Ramos (cell line): ENCODE measurements around the gene BIK.

Experiments used
- in situ Hi-C: fragments of 300-500 bp; cut with MboI; formaldehyde crosslinking; loops from one replicate; pipeline ENCODE4 v1.14.3; 2022; ENCODE audit warnings: low sequenced_read_pairs; ENCODE audit not compliant: unreplicated experiment

BIK gene, protein sequence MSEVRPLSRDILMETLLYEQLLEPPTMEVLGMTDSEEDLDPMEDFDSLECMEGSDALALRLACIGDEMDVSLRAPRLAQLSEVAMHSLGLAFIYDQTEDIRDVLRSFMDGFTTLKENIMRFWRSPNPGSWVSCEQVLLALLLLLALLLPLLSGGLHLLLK

DNA sequence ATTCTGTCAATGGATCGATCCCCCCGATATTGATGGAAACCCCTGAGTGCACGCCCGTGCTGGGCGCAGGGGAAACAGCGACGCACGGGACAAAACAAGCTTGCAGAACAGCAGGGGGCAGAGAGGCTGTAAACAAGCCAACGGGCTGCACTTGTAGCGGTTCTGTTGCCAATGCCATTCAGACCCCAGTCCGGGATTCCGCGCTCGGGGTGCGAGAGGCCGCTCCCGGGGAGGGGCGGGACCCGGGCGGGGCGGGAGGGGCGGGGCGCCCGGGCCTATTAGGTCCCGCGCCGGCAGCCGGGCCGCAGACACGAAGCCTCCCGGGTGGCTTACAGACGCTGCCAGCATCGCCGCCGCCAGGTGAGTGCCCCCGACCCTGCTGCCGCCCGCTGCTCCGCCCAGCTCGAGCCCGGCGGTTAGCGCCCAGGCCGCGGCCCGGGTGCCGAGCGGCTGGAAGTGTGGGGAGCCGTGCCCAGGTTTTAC, at the start of gene BIK:
BIK (plus strand) TSS at position 307 of the 483 bp plus-strand sequence. CDS start 13,273 bp downstream, outside the sequence.
- in situ Hi-C loops: loop anchor here (5.0 kb wide), 1 partner anchor 568 kb away; no protein-coding TSS in a partner anchor

DNA sequence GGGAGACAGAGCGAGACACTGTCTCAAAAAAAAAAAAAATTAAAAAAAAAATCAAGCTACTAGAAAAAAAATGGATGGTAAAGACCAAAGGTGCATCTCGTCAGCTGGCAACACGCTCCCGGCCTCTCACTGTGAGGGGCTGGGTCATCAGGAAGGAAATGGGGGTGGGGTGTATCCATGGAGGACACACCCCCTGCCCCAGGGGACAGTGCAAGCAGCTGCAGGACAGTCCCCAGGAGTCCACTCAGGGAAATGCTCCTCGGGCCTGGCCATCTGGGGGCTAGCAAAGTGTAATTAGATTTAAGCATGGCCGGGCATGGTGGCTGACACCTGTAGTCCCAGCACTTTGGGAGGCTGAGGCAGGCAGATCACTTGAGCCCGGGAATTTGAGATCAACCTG, 44.4 kb upstream of the BIK start:
- in situ Hi-C loops: no loop called here

DNA sequence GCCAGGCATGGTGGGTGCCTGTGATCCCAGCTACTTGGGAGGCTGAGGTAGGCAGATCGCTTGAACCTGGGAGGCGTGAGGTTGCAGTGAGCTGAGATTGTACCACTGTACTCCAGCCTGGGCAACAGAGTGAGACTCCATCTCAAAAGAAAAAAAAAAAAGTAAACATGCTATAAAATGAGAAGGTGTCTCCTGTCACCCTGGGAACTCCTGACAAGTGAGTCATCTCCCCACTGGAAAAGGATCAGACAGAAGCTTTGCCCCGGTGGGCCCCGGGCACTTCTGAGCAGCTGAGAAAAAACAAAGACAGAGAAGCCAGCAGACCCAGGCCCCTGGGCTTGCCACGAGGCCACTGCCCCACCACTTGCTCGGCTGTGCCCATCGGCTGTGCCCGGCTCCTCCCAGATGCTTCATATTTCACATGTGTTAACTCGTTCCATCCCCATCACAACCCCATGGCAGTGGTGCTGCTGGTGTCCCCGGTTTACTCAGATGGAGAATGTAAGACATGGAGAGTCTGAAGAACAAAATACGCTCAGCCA, 43.6 kb upstream of the BIK start:
- in situ Hi-C loops: no loop called here

- in situ Hi-C loops: no loop called here
Observed at GRCh38 chr22:43077121-43077877, 33.3 kb upstream of the BIK start.

- in situ Hi-C loops: no loop called here
Observed at GRCh38 chr22:43078522-43078921, 32.0 kb upstream of the BIK start.

DNA sequence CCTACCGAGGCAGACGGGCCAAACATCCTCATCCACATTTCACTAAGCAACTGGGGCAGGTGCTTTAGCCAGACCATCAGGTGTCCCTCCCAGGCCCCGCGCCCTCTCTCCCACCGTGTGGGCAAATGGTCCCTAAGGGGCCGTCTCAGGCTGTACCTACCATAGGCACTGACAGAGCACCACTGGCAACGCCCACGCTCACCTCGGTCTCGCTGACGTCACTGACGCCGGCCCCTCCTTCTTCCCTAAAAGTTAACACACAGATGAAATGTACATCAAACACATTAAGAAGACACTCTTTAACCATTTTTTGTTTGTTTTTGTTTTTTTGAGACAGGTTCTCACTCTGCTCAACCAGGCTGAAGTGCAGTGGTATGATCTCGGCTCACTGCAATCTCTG, 30.8 kb upstream of the BIK start:
- in situ Hi-C loops: no loop called here

DNA sequence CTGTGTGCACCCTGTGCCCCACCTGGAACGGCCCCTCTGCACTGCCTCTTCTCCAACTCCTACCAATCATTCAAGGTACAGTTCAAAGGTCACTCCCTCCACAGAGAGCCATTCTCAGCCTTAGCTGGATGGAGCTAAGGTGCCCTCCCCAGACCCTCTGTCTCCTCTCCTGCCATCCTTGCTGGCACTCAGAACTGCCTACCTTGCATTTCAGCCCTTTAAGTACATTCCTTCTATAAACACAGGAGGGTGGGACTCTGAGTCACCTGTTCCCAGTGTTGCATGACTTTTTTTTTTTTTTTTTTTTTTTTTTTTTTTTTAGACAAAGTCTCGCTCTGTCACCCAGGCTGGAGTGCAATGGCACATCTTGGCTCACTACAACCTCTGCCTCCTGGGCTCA, 29.9 kb upstream of the BIK start:
- in situ Hi-C loops: no loop called here

DNA sequence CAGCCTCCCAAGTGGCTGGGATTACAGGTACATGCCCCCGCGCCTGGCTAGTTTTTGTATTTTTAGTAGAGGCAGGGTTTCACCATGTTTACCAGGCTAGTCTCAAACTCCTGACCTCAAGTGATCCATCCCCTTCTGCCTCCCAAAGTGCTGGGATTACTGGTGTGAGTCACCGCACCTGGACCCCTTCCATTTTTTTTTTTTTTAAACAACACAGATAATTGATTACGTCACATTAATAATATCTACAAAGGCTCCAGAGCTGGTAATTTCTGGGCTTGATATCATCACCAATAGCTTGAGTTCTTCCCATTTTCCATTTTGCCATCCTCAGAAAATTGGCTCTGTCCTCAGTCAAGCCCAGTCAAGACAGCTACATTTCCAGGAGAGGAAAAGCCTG, 28.6 kb upstream of the BIK start:
- in situ Hi-C loops: no loop called here

- in situ Hi-C loops: no loop called here
Observed at GRCh38 chr22:43085658-43086606, 24.6 kb upstream of the BIK start.

- in situ Hi-C loops: no loop called here
Observed at GRCh38 chr22:43088627-43088983, 21.9 kb upstream of the BIK start.

- in situ Hi-C loops: no loop called here
Observed at GRCh38 chr22:43088984-43089717, 21.4 kb upstream of the BIK start, which contains the start of gene TTLL1. TTLL1 (minus strand) TSS chr22:43089391; CDS start chr22:43075586, 13,805 bp downstream.

DNA sequence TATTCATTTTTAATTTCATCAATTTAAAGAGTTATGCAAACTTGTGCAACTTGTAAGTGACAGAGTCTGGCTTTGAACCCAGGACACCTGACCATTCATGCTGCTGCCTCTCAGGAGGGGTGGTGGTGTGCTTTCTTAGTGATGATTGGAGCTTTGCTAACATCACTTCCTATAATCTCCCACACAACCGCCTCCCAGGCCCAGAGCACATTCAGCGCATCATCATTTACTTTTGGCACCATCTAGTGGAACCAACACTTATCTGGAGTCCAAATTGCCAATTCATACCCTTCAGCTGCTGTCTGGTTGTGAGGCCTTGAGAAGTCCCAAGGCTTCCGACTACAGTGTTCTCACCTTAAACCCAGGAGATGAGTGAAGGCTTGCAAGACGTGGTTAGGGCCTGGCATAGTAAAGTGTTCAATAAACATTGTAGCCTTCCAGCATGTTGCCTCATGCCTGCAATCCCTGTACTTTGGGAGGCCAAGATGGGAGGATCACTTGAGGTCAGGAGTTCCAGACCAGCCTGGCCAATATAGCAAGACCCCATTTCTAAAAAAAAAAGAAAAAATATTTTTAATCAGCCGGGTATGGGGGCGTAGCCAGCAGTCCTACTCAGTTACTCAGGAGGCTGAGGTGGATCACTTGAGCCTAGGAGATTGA, 20.3 kb upstream of the BIK start:
- in situ Hi-C loops: no loop called here

GRCh38 chr22:43092085-43092484, 18.5 kb upstream of the BIK start:
- in situ Hi-C loops: no loop called here

- in situ Hi-C loops: no loop called here
Observed at GRCh38 chr22:43094085-43094484, 16.5 kb upstream of the BIK start.

DNA sequence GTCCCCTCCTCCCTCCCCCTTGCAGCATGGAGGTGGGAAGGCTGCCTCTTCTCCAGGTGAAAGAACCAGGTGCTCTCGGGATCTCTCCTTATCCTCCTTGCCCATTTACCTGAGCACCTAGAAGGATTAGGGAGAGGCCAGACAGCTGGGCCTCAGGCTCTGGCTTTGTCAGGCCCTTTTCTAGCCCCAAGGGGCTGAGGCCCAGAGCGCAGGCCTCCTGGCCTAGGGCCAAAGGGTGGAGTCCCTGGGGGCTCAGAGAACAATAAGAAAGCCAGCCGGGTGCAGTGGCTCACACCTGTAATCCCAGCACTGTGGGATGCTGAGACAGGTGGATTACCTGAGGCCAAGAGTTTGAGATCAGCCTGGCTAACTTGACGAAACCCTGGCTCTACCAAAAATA, 16.0 kb upstream of the BIK start:
- in situ Hi-C loops: no loop called here

DNA sequence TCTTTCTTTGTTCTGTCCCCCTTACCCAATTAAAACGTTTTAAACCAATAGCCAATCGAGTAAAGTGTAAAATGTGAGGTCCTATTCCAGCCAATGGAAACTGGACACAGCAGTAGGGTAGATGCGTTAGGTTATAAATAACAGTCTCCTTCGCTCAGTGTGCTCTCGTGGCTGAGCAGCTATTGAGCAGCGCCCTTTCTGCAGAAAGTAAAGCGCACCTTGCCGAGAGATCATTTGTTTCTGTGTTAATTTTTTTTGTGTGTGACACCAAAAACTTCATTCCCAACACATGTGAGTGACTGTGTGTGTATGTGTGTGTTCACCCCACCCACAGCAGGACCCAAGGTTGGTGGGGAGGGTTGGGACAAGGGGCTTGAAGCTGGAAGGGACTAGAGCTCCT, 14.1 kb upstream of the BIK start:
- in situ Hi-C loops: no loop called here

GRCh38 chr22:43098356-43098755, 12.2 kb upstream of the BIK start:
- in situ Hi-C loops: no loop called here

DNA sequence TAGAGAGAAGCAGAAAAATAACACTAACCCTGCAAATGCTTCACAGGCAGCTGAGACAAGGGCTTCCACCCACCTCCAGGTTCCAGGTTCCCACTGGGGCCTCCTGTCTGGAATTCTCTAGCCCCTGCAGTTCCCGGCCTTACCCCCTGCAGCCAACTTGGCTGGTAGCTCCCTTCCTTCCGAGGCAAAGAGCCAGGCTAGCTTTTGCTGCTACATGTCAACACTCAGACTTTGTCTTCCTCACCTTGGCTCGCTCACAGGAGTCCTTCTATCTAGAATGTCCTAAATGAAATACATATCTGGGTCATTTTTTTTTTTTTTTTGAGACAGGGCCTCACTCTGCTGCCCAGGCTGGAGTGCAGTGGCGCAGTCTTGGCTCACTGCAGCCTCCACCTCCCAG, 11.5 kb upstream of the BIK start:
- in situ Hi-C loops: no loop called here

GRCh38 chr22:43100225-43100624, 10.3 kb upstream of the BIK start:
- in situ Hi-C loops: no loop called here
